ENCODE data around the gene LDLRAD4. TPM values are rescaled to one million over a fixed set of nuclear protein-coding genes. Genes with fewer than 3 reads are reported as not detected.

Gene LDLRAD4
- total RNA-seq, 4 donors from 2014 or later, result 20.4 to 40.4 (median 35.3) TPM

- DNase-seq (ENCODE audit: extremely low spot score), result no peak
- peak overlapping the region in 2 of 4 donors; percentile 5 to 13 for H3K27ac ChIP-seq (replicated peaks in 1 of 4)
- no peak overlapping the region for H3K4me3 ChIP-seq
- intact Hi-C loops (cut with DNase I), result no loop called here
- H3K27me3 ChIP-seq, result no peaks in the 10 kb centered on the region
- peaks cover 0 to 18% (median 15%) of the 10 kb centered on the region in 4 donors for H3K36me3 ChIP-seq
- no peaks in the 10 kb centered on the region for H3K9me3 ChIP-seq
- TF ChIP-seq EP300 (IDR thresholded peaks at IDR 0.05) (no peak), POLR2AphosphoS5 (IDR thresholded peaks at IDR 0.05) (peak; percentile 20 to 37)
- WGBS, result 41% methylated on average over 10 of the region's 10 CpGs
- peaks cover 19 to 32% (median 28%) of the 10 kb centered on the region in 4 donors for H3K4me1 ChIP-seq
These were observed 282.4 kb downstream of the LDLRAD4 start for GRCh38 chr18:13500869-13501542.

- Histone ChIP-seq H3K36me3 (peaks cover 0 to 18% (median 15%) of the 10 kb centered on the region in 4 donors), H3K4me1 (peaks cover 19 to 32% (median 28%) of the 10 kb centered on the region in 4 donors), H3K4me3 (no peak overlapping the region), H3K9me3 (no peaks in the 10 kb centered on the region), H3K27ac (replicated peaks in 1 of 4) (no peak overlapping the region), H3K27me3 (no peaks in the 10 kb centered on the region)
- intact Hi-C loops (cut with DNase I), result no loop called here
- 48% methylated on average over 6 of the region's 6 CpGs for WGBS
- DNase-seq (ENCODE audit: extremely low spot score), result no peak
- no peak for TF ChIP-seq CTCF (IDR thresholded peaks at IDR 0.05)
- TF ChIP-seq POLR2A (IDR thresholded peaks at IDR 0.05; ENCODE audit: low read depth), result no peak
- no peak for TF ChIP-seq EP300 (IDR thresholded peaks at IDR 0.05)
- no peak for TF ChIP-seq POLR2AphosphoS5 (IDR thresholded peaks at IDR 0.05)
These were observed 283.0 kb downstream of the LDLRAD4 start for GRCh38 chr18:13501543-13501887.

- Histone ChIP-seq H3K4me3 (no peak overlapping the region), H3K36me3 (peaks cover 0 to 18% (median 15%) of the 10 kb centered on the region in 4 donors), H3K27me3 (no peaks in the 10 kb centered on the region), H3K9me3 (no peaks in the 10 kb centered on the region), H3K4me1 (peaks cover 19 to 32% (median 28%) of the 10 kb centered on the region in 4 donors), H3K27ac (replicated peaks in 1 of 4) (no peak overlapping the region)
- intact Hi-C loops (cut with DNase I), result no loop called here
- WGBS, result 70% methylated on average over 8 of the region's 8 CpGs
- no peak for DNase-seq (ENCODE audit: extremely low spot score)
- TF ChIP-seq EP300 (IDR thresholded peaks at IDR 0.05), result no peak
- no peak for TF ChIP-seq POLR2AphosphoS5 (IDR thresholded peaks at IDR 0.05)
These were observed 283.3 kb downstream of the LDLRAD4 start for GRCh38 chr18:13501891-13502290.

- no peaks in the 10 kb centered on the region for H3K27me3 ChIP-seq
- H3K4me3 ChIP-seq, result no peak overlapping the region
- peaks cover 0 to 17% (median 14%) of the 10 kb centered on the region in 4 donors for H3K36me3 ChIP-seq
- no peak for DNase-seq (ENCODE audit: extremely low spot score)
- peaks cover 19 to 32% (median 28%) of the 10 kb centered on the region in 4 donors for H3K4me1 ChIP-seq
- intact Hi-C loops (cut with DNase I), result no loop called here
- no peak overlapping the region for H3K27ac ChIP-seq (replicated peaks in 1 of 4)
- H3K9me3 ChIP-seq, result no peaks in the 10 kb centered on the region
- TF ChIP-seq EP300 (IDR thresholded peaks at IDR 0.05), result no peak
- WGBS, result 80% methylated on average over 8 of the region's 8 CpGs
These were observed 284.0 kb downstream of the LDLRAD4 start for GRCh38 chr18:13502585-13502984.

GRCh38 chr18:13503836-13504235, 285.3 kb downstream of the LDLRAD4 start:
- intact Hi-C loops (cut with DNase I), result no loop called here
- no peak for DNase-seq (ENCODE audit: extremely low spot score)
- Histone ChIP-seq H3K4me3 (no peak overlapping the region), H3K4me1 (peaks cover 19 to 32% (median 28%) of the 10 kb centered on the region in 4 donors), H3K36me3 (peaks cover 0 to 5% (median 2%) of the 10 kb centered on the region in 4 donors), H3K27ac (replicated peaks in 1 of 4) (no peak overlapping the region), H3K9me3 (no peaks in the 10 kb centered on the region), H3K27me3 (no peaks in the 10 kb centered on the region)
- WGBS, result 62% methylated on average over 6 of the region's 6 CpGs
- TF ChIP-seq CTCF (IDR thresholded peaks at IDR 0.05) (no peak), POLR2A (IDR thresholded peaks at IDR 0.05; ENCODE audit: low read depth) (no peak), POLR2AphosphoS5 (IDR thresholded peaks at IDR 0.05) (no peak), EP300 (IDR thresholded peaks at IDR 0.05) (no peak)

GRCh38 chr18:13505780-13506345, 287.3 kb downstream of the LDLRAD4 start:
- Histone ChIP-seq H3K4me1 (peaks cover 11 to 24% (median 19%) of the 10 kb centered on the region in 4 donors), H3K9me3 (no peaks in the 10 kb centered on the region), H3K4me3 (no peak overlapping the region), H3K36me3 (no peaks in the 10 kb centered on the region), H3K27me3 (no peaks in the 10 kb centered on the region), H3K27ac (replicated peaks in 1 of 4) (no peak overlapping the region)
- TF ChIP-seq CTCF (IDR thresholded peaks at IDR 0.05) (no peak), EP300 (IDR thresholded peaks at IDR 0.05) (no peak), POLR2AphosphoS5 (IDR thresholded peaks at IDR 0.05) (no peak), POLR2A (IDR thresholded peaks at IDR 0.05; ENCODE audit: low read depth) (no peak)
- 73% methylated on average over 12 of the region's 12 CpGs for WGBS
- intact Hi-C loops (cut with DNase I), result no loop called here
- DNase-seq (ENCODE audit: extremely low spot score), result no peak
